ENCODE data around the gene GRP.

GRP gene

GRCh38 chr18:59268127-59268720 lies 48.3 kb downstream of the GRP start:
- no peak for DNase-seq

- no peak for DNase-seq
These were observed 49.0 kb downstream of the GRP start for GRCh38 chr18:59268721-59269562.

- no peak for DNase-seq
These were observed 49.7 kb downstream of the GRP start for GRCh38 chr18:59269563-59270119.

- DNase-seq, result no peak
These were observed 50.8 kb downstream of the GRP start for GRCh38 chr18:59270689-59271257.

- no peak for DNase-seq
These were observed 51.8 kb downstream of the GRP start for GRCh38 chr18:59271606-59272220.

GRCh38 chr18:59272221-59272888 lies 52.4 kb downstream of the GRP start:
- DNase-seq, result no peak

GRCh38 chr18:59272891-59273758 lies 53.2 kb downstream of the GRP start, which contains the start of gene RAX:
RAX (minus strand) TSS chr18:59273454; CDS start chr18:59273206, 248 bp downstream.
- no peak for DNase-seq

- no peak for DNase-seq
These were observed 54.0 kb downstream of the GRP start for GRCh38 chr18:59273759-59274532.

- no peak for DNase-seq
These were observed 54.6 kb downstream of the GRP start for GRCh38 chr18:59274533-59274928.

- no peak for DNase-seq
These were observed 55.5 kb downstream of the GRP start for GRCh38 chr18:59275406-59275949.

- DNase-seq, result no peak
These were observed 56.1 kb downstream of the GRP start for GRCh38 chr18:59276047-59276446.

- DNase-seq, result no peak
These were observed 58.8 kb downstream of the GRP start for GRCh38 chr18:59278793-59279192.

GRCh38 chr18:59279193-59279592 lies 59.2 kb downstream of the GRP start:
- no peak for DNase-seq

- DNase-seq, result no peak
These were observed 59.8 kb downstream of the GRP start for GRCh38 chr18:59279722-59280121.
